Measurements from ENCODE around the gene ASPHD2.

GRCh38 chr22:26477341-26477731 lies 48.3 kb downstream of the ASPHD2 start:
- TF ChIP-seq CTCF (IDR thresholded peaks at IDR 0.05), result no peak
- TF ChIP-seq POLR2A (IDR thresholded peaks at IDR 0.05), result no peak

Measured in lower leg skin (tissue), 3 donors.